NCI-H128 (cell line): ENCODE data around the gene OPCML.

Source experiments
- DNase-seq: peaks from one replicate; lab custom pipeline; 2025; ENCODE audit not compliant: unreplicated experiment; lab: John Stamatoyannopoulos, UW

The OPCML gene

GRCh38 chr11:133191931-133192330 lies 340.4 kb downstream of the OPCML start:
- DNase-seq = no peak

- no peak for DNase-seq
Measured at GRCh38 chr11:133181667-133182066, 350.6 kb downstream of the OPCML start.

- DNase-seq = no peak
Measured at GRCh38 chr11:133181066-133181465, 351.2 kb downstream of the OPCML start.

- DNase-seq = no peak
Measured at GRCh38 chr11:133180201-133180600, 352.1 kb downstream of the OPCML start.

DNA sequence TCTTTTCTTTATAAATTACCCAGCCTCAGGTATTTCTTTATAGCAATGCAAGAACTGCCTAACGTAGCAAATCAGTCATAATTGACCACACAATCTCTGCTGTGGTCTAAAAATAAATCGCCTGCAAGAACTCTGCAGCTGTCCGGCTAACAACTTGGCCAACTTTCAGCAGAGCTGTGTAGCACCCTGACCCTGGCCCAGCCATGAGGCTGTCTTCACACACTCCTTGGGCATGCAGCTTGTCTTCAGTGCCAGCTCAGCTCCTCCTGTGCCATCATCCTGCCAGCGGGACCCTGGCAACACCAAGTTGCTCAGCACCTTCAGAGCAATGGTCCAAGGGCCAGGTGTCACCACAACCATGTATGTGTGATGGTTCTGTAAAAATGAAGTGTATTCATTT lies 355.6 kb downstream of the OPCML start:
- DNase-seq = no peak

DNA sequence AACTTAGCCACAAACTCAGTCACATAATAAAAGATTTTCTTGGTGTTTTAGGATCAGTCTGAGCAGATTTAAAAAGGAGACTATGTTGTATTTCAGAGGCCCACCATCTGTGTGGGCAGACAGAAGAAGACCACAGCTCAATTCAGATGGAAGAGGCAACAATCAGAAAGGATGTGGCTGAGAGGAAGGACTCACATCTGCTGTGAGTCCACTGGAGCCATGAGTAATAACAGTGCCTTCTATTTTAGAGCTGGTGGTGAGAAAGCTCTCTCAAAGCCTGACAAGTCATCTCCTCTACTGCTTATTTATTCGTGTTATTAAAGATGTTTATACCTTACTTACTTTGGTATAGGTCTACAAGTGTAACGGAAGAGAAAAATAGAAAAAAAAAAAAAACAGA lies 357.2 kb downstream of the OPCML start:
- DNase-seq = no peak

GRCh38 chr11:133173810-133174412 lies 358.4 kb downstream of the OPCML start:
- DNase-seq = no peak

DNA sequence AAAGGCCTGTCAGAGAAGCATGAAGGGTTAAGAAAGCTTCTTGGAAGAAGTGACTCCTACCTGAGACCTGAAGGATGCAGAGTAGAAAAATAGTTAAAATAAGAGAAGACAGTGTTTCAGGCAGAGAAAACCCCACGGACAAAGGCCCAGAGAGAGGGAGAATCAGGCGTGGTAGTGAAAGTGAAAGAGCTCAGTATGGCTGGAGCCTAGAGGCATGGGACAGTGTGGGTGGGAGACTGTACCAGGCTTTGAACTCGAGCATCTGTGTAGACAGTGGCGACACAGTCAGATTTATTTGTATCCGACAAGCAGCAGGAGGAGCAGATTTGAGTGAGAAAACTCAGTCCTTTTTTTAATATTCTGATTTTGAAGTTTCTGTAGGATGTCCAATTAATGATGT lies 360.0 kb downstream of the OPCML start:
- no peak for DNase-seq

- no peak for DNase-seq
Measured at GRCh38 chr11:133171374-133171773, 360.9 kb downstream of the OPCML start.

GRCh38 chr11:133168016-133168415 lies 364.3 kb downstream of the OPCML start:
- DNase-seq = no peak

GRCh38 chr11:133166662-133167061 lies 365.6 kb downstream of the OPCML start:
- no peak for DNase-seq

- DNase-seq = no peak
Measured at GRCh38 chr11:133164986-133165385, 367.3 kb downstream of the OPCML start.

DNA sequence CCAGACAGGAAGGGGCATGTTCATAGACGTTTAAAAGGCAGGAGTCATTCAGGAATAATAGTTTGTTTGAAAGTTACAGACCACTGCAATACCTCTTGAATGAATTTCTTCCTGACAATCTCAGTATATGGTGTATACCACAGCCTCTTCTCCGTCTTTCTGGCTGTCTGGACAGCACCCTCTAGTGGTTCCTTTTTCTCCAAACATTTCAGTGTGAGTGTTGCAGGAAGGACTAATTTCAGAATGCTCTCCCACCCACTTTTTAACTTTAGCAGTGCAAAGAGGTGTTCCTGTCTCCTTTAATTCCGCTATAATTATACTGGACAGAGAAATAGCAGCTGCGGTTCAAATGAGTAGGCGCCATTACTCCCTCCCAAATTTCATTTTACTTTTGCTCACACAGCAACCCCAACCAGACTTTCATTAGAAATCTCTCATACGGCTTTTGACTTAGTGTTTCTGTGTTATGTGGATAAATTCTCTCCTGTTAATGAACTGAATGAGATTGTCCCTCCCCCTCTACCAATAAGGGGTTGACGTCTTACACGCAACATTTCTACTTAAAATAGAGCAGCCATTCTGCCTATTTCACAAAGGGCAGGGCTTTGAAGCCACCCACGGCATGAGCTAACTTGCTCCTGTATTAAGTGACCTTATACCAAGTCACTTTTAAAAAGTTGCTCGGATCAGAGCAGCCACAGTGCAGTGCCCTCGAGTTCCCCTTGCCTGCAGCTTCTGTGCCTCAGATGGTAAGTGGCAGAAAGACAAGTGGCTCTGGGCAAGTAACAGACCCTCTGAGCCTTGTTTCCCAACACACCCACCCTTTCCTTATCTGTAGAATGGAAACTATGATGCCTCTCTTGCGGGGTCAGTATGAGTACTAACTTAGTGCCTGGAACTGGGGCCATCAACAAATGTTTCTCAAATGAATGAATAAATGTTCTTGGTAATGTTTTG lies 368.6 kb downstream of the OPCML start:
- DNase-seq = peak; percentile 19

DNA sequence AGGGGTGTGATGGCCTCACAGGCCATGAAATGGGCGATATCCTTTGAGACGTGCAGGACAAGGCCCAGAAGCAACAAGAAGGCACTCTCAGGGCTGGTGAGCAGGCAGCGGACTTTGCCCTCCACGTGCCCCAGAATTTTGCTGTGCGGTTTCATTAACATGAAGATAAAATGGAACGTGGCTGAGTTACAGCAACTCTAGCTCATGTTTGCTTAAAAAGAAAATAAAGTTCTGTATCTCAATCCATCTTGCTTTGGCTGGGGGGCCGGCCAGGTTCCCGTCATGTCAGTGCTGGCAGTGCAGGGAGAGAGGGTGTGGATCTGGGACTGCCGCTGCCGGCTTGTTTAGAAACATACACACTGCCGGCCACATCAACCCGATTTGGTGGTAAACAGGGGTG lies 370.1 kb downstream of the OPCML start:
- no peak for DNase-seq

- no peak for DNase-seq
Measured at GRCh38 chr11:133160754-133161153, 371.5 kb downstream of the OPCML start.

- no peak for DNase-seq
Measured at GRCh38 chr11:133156986-133157745, 375.1 kb downstream of the OPCML start.

DNA sequence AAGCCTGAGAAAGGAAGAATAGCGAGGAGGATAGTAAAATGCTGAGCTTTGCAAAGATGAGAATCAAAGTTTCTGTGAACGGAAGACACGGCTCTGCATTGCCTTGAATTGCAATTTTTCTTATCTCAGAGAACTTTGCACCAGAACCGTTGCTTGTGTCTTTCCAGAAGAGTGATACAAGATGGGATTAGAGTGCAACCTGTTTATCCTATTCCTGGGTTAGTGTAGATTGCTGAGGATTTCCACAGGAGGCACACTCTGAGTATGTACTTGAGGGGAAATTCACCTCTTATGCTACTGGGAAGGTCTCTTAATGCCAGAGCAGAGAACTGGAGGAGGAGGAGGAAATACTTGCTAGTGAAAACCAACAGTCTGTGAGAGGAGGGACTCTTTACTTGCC lies 377.5 kb downstream of the OPCML start:
- DNase-seq = no peak

- no peak for DNase-seq
Measured at GRCh38 chr11:133154076-133154475, 378.2 kb downstream of the OPCML start.

- DNase-seq = no peak
Measured at GRCh38 chr11:133153031-133153430, 379.3 kb downstream of the OPCML start.

DNA sequence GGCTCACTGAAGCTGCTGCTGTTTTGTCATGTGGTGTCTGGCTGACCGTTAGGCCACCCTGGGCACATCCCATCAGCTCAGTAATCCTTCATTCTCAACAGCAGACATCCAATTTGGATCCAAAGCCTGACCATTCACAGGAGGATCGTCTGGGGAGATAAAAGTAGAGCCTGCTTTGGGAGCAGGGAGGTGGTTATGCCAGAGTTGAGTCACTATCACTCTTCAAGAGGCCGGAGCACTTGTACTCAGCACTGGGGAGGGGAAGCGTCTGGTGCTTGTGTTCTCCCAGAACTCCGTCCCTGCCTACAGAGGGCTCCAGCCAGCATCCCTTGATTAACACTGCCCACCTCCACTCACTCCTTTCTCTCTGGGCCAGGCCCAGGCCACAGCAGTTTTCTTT lies 382.6 kb downstream of the OPCML start:
- DNase-seq = no peak

GRCh38 chr11:133147625-133148024 lies 384.7 kb downstream of the OPCML start:
- no peak for DNase-seq
